Measurements from ENCODE around the gene PYROXD2. TPM values are rescaled to one million over a fixed set of nuclear protein-coding genes. Genes with fewer than 3 reads are reported as not detected.

Gene PYROXD2
- total and polyA plus RNA-seq, 10 of the 15 experiments (the other 5 are each of a cell fraction or from before 2014, with no cell fraction given) = 4.8 to 15.8 (median 11.1) TPM

- TF ChIP-seq CEBPB (IDR thresholded peaks at IDR 0.05; ENCODE audit: borderline replicate concordance in 1 of 2, low read depth in 2 of 2, low read length in 2 of 2) (no peak), ATF7 (IDR thresholded peaks at IDR 0.05; ENCODE audit: low read depth) (no peak), PML (IDR thresholded peaks at IDR 0.05; ENCODE audit: low read length) (no peak), NFYB (IDR thresholded peaks at IDR 0.05; ENCODE audit: insufficient read depth, low read depth, low read length) (no peak), CBFB (IDR thresholded peaks at IDR 0.05; ENCODE audit: low read depth) (no peak), MYB (IDR thresholded peaks at IDR 0.05; ENCODE audit: borderline replicate concordance, low read depth, low read length) (no peak), FOXK2 (IDR thresholded peaks at IDR 0.05) (no peak), NFIC (IDR thresholded peaks at IDR 0.05; ENCODE audit: low read depth, low read length) (no peak), KLF5 (IDR thresholded peaks at IDR 0.05; ENCODE audit: partially characterized antibody) (no peak), CHD1 (IDR thresholded peaks at IDR 0.05; ENCODE audit: low read depth, low read length) (no peak), POU2F2 (IDR thresholded peaks at IDR 0.05; ENCODE audit: borderline replicate concordance, low read depth, low read length) (no peak), SPI1 (IDR thresholded peaks at IDR 0.05; ENCODE audit: borderline replicate concordance, insufficient read depth, low read depth, low read length) (no peak), YBX1 (IDR thresholded peaks at IDR 0.05) (no peak), CHD4 (IDR thresholded peaks at IDR 0.05) (no peak), HDGF (IDR thresholded peaks at IDR 0.05) (no peak)
- TF ChIP-seq, protein P1, sequence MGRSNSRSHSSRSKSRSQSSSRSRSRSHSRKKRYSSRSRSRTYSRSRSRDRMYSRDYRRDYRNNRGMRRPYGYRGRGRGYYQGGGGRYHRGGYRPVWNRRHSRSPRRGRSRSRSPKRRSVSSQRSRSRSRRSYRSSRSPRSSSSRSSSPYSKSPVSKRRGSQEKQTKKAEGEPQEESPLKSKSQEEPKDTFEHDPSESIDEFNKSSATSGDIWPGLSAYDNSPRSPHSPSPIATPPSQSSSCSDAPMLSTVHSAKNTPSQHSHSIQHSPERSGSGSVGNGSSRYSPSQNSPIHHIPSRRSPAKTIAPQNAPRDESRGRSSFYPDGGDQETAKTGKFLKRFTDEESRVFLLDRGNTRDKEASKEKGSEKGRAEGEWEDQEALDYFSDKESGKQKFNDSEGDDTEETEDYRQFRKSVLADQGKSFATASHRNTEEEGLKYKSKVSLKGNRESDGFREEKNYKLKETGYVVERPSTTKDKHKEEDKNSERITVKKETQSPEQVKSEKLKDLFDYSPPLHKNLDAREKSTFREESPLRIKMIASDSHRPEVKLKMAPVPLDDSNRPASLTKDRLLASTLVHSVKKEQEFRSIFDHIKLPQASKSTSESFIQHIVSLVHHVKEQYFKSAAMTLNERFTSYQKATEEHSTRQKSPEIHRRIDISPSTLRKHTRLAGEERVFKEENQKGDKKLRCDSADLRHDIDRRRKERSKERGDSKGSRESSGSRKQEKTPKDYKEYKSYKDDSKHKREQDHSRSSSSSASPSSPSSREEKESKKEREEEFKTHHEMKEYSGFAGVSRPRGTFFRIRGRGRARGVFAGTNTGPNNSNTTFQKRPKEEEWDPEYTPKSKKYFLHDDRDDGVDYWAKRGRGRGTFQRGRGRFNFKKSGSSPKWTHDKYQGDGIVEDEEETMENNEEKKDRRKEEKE (IDR thresholded peaks at IDR 0.05) = no peak
- TF ChIP-seq, protein P2, sequence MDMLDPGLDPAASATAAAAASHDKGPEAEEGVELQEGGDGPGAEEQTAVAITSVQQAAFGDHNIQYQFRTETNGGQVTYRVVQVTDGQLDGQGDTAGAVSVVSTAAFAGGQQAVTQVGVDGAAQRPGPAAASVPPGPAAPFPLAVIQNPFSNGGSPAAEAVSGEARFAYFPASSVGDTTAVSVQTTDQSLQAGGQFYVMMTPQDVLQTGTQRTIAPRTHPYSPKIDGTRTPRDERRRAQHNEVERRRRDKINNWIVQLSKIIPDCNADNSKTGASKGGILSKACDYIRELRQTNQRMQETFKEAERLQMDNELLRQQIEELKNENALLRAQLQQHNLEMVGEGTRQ (IDR thresholded peaks at IDR 0.05; ENCODE audit: borderline replicate concordance, low read depth, low read length) = no peak
- TF ChIP-seq, protein P3, sequence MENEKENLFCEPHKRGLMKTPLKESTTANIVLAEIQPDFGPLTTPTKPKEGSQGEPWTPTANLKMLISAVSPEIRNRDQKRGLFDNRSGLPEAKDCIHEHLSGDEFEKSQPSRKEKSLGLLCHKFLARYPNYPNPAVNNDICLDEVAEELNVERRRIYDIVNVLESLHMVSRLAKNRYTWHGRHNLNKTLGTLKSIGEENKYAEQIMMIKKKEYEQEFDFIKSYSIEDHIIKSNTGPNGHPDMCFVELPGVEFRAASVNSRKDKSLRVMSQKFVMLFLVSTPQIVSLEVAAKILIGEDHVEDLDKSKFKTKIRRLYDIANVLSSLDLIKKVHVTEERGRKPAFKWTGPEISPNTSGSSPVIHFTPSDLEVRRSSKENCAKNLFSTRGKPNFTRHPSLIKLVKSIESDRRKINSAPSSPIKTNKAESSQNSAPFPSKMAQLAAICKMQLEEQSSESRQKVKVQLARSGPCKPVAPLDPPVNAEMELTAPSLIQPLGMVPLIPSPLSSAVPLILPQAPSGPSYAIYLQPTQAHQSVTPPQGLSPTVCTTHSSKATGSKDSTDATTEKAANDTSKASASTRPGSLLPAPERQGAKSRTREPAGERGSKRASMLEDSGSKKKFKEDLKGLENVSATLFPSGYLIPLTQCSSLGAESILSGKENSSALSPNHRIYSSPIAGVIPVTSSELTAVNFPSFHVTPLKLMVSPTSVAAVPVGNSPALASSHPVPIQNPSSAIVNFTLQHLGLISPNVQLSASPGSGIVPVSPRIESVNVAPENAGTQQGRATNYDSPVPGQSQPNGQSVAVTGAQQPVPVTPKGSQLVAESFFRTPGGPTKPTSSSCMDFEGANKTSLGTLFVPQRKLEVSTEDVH (IDR thresholded peaks at IDR 0.05; ENCODE audit: low read depth, partially characterized antibody) = no peak
- in situ Hi-C loops (cut with MboI) = no loop called here
- FAIRE-seq = no peak
Observed at GRCh38 chr10:98377536-98377935, 37.4 kb downstream of the PYROXD2 start.

More at GRCh38 chr10:98377536-98377935, 37.4 kb downstream of the PYROXD2 start:
- Histone ChIP-seq H3K4me2 (ENCODE audit: control insufficient read depth, insufficient read depth) (no peak overlapping the region), H3K9ac (ENCODE audit: control insufficient read depth, insufficient read depth, low read length) (no peak overlapping the region), H3K4me3 (no peak overlapping the region), H3K27me3 (replicated peaks in 1 of 2; ENCODE audit: control insufficient read depth in 2 of 2, insufficient read depth in 2 of 2, low read length in 1 of 2) (no peaks in the 10 kb centered on the region), H3K36me3 (ENCODE audit: control insufficient read depth in 2 of 2, insufficient read depth in 2 of 2, low read length in 1 of 2) (no peaks in the 10 kb centered on the region), H3K79me2 (ENCODE audit: control insufficient read depth, insufficient read depth, low read length) (no peaks in the 10 kb centered on the region), H2AFZ (ENCODE audit: control insufficient read depth, low read depth, low read length) (no peak overlapping the region), H3K9me3 (replicated peaks; ENCODE audit: control insufficient read depth, insufficient read depth, low read length) (no peaks in the 10 kb centered on the region; the same call in 2 of the 3 replicates), H4K20me1 (ENCODE audit: control insufficient read depth, insufficient read depth) (no peaks in the 10 kb centered on the region; the same call in 1 of the 2 replicates), H3K4me1 (ENCODE audit: control insufficient read depth, insufficient read depth, low read length) (no peaks in the 10 kb centered on the region), H3K27ac (ENCODE audit: control insufficient read depth, insufficient read depth) (no peak overlapping the region)
- ATAC-seq (no peak), DNase-seq (ENCODE audit: low read depth, low spot score) (no peak)
- ChIA-PET CTCF (no interaction called here), POLR2A (no interaction called here), RAD21 (ENCODE audit: unreplicated experiment) (no interaction called here), SMC1A (ENCODE audit: uncharacterized antibody, unreplicated experiment) (no interaction called here)
- no TSS peak for BruUV-seq (replicated peaks)
- intact Hi-C loops (cut with micrococcal nuclease; ENCODE audit: unreplicated experiment) = no loop called here
- 75% methylated on average over 3 of the region's 3 CpGs for WGBS (ENCODE audit: insufficient coverage, insufficient replicate concordance, low lambda C conversion rate, missing lambda C conversion rate)

Data from GM12878 (cell line).